ENCODE results near the gene SFMBT2.

DNA sequence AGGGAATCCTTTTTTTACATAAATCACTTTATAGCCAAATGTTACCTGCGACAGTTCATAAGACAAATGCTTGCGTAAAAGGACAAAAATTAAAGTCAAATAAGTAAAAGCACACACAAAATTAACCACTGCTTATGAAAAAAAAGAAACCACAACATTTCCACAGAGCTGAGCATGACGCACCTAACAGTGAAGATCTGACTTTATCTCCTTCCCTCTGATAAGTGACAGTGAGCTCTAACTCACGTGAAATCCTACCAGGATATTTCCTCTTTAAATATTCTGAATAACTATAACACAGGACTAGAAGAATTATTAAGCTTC, 225.5 kb downstream of the SFMBT2 start:
- TF ChIP-seq EZH2 (IDR thresholded peaks at IDR 0.05) (no peak), POLR2AphosphoS5 (IDR thresholded peaks at IDR 0.05; ENCODE audit: borderline replicate concordance, low read depth, low read length) (no peak)

Measured in SK-N-MC (cell line).